Measurements from ENCODE around the gene LCNL1. TPM values are rescaled to one million over a fixed set of nuclear protein-coding genes. Genes with fewer than 3 reads are reported as not detected.

LCNL1 gene
- total and polyA plus RNA-seq, 4 donors: 0.15 to 2.7 (median 1.4) TPM

DNA sequence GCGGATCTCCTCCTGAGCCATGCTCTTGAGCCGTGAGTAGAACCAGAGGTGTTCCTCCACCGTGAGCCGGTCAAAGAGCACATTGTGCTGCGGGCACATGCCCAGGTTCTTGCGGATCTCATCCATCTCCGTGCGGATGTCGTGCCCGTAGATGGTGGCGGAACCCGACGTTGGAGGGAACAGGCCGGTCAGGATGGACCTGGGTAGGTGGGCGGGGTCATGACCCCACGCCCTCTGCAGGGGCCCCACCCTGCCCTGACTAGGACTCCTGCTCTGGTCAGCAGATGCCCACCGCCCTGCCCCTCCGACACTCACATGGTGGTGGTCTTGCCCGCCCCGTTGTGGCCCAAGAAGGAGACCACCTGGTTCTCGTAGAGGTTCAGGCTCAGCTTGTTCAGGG lies 33.2 kb downstream of the LCNL1 start:
- Histone ChIP-seq H3K9me3 (ENCODE audit: control insufficient read depth in 4 of 4, insufficient read depth in 3 of 4, low read length in 3 of 4) (no peaks in the 10 kb centered on the region), H3K27me3 (ENCODE audit: control insufficient read depth in 3 of 3, insufficient read depth in 3 of 3, low read length in 2 of 3) (no peaks in the 10 kb centered on the region), H3K4me3 (no peak overlapping the region), H3K27ac (ENCODE audit: low read depth in 1 of 2, low read length in 1 of 2) (no peak overlapping the region), H3K36me3 (ENCODE audit: control insufficient read depth in 4 of 4, insufficient read depth in 4 of 4, low read length in 4 of 4) (peaks cover 0 to 64% (median 7%) of the 10 kb centered on the region in 4 donors), H3K4me1 (ENCODE audit: control insufficient read depth in 5 of 5, insufficient read depth in 5 of 5, low read length in 5 of 5) (no peaks in the 10 kb centered on the region), H3K9ac (ENCODE audit: insufficient read depth in 1 of 2, low read length in 2 of 2) (no peak overlapping the region)
- no peak for ATAC-seq (ENCODE audit: insufficient read depth, low FRiP score)
- DNase-seq: no peak
- 96 to 98% methylated on average over 21 of the region's 21 CpGs for WGBS, 2 donors
- TF ChIP-seq, protein P1, sequence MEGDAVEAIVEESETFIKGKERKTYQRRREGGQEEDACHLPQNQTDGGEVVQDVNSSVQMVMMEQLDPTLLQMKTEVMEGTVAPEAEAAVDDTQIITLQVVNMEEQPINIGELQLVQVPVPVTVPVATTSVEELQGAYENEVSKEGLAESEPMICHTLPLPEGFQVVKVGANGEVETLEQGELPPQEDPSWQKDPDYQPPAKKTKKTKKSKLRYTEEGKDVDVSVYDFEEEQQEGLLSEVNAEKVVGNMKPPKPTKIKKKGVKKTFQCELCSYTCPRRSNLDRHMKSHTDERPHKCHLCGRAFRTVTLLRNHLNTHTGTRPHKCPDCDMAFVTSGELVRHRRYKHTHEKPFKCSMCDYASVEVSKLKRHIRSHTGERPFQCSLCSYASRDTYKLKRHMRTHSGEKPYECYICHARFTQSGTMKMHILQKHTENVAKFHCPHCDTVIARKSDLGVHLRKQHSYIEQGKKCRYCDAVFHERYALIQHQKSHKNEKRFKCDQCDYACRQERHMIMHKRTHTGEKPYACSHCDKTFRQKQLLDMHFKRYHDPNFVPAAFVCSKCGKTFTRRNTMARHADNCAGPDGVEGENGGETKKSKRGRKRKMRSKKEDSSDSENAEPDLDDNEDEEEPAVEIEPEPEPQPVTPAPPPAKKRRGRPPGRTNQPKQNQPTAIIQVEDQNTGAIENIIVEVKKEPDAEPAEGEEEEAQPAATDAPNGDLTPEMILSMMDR (IDR thresholded peaks at IDR 0.05; ENCODE audit: control extremely low read depth, extremely low read depth): no peak

DNA sequence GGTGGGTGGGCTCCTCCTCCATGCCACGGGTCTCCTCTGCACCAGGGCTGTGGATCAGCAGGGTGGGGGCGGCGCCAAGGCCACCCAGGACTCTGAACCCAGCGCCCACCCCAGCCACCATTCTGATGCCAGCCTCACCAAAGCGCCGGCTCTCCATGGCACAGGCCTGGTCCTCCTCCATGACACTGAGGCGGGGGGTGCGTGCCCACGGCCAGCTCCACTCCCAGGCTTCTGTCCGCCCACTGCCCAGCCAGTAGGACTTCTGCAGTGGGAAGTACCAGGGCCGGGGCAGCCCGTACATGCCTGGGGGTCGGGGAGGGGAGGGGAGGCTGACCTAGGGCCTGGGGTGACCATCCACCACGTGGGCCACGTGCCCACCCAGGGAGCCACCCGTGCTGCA lies 33.6 kb downstream of the LCNL1 start:
- Histone ChIP-seq H3K27ac (ENCODE audit: low read depth in 1 of 2, low read length in 1 of 2) (no peak overlapping the region), H3K27me3 (ENCODE audit: control insufficient read depth in 3 of 3, insufficient read depth in 3 of 3, low read length in 2 of 3) (no peaks in the 10 kb centered on the region), H3K4me3 (no peak overlapping the region), H3K36me3 (ENCODE audit: control insufficient read depth in 4 of 4, insufficient read depth in 4 of 4, low read length in 4 of 4) (peaks cover 0 to 61% (median 7%) of the 10 kb centered on the region in 4 donors), H3K4me1 (ENCODE audit: control insufficient read depth in 5 of 5, insufficient read depth in 5 of 5, low read length in 5 of 5) (no peaks in the 10 kb centered on the region), H3K9me3 (ENCODE audit: control insufficient read depth in 4 of 4, insufficient read depth in 3 of 4, low read length in 3 of 4) (no peaks in the 10 kb centered on the region), H3K9ac (ENCODE audit: insufficient read depth in 1 of 2, low read length in 2 of 2) (no peak overlapping the region)
- ATAC-seq (ENCODE audit: insufficient read depth, low FRiP score) (no peak), DNase-seq (no peak)
- WGBS, 2 donors: 97% methylated on average over 14 to 16 of the region's 16 CpGs
- TF ChIP-seq, protein P1 (IDR thresholded peaks at IDR 0.05; ENCODE audit: control extremely low read depth, extremely low read depth): no peak

DNA sequence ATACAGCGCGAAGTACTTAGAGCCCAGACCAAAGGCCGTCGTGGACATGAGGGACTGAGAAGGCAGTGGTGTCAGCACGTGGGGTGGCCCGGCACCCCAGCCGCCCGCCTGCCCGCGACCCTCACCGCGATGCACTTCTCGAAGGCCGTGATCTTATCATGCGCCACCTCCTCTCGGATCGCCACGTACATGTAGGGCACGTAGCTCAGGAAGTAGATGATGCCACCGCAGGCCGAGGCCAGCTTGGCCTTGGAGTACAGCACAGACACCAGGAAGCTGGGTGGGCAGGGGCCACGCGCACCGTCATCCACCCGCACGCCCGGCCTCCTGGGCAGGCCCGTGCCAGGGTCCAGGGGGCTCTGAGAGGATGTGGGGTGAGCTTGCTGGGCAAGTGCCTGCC lies 34.3 kb downstream of the LCNL1 start:
- Histone ChIP-seq H3K4me1 (ENCODE audit: control insufficient read depth in 5 of 5, insufficient read depth in 5 of 5, low read length in 5 of 5) (no peaks in the 10 kb centered on the region), H3K9me3 (ENCODE audit: control insufficient read depth in 4 of 4, insufficient read depth in 3 of 4, low read length in 3 of 4) (no peaks in the 10 kb centered on the region), H3K27ac (ENCODE audit: low read depth in 1 of 2, low read length in 1 of 2) (no peak overlapping the region), H3K4me3 (no peak overlapping the region), H3K36me3 (ENCODE audit: control insufficient read depth in 4 of 4, insufficient read depth in 4 of 4, low read length in 4 of 4) (peaks cover 0 to 55% (median 7%) of the 10 kb centered on the region in 4 donors), H3K9ac (ENCODE audit: insufficient read depth in 1 of 2, low read length in 2 of 2) (no peak overlapping the region), H3K27me3 (ENCODE audit: control insufficient read depth in 3 of 3, insufficient read depth in 3 of 3, low read length in 2 of 3) (no peaks in the 10 kb centered on the region)
- TF ChIP-seq, protein P1 (IDR thresholded peaks at IDR 0.05; ENCODE audit: control extremely low read depth, extremely low read depth): no peak
- DNase-seq: no peak
- no peak for ATAC-seq (ENCODE audit: insufficient read depth, low FRiP score)
- WGBS, 2 donors: 97 to 98% methylated on average over 28 of the region's 28 CpGs
